Activated gamma-delta T cell (primary cell): Measurements from ENCODE around the gene TSPAN3.

ENCODE experiments used
- DNase-seq: peaks from one replicate; lab custom pipeline; 2025; lab: John Stamatoyannopoulos, UW

Gene TSPAN3

GRCh38 chr15:77084436-77084835 is 13.5 kb upstream of the TSPAN3 start:
- DNase-seq, result no peak

- DNase-seq, result peak; percentile 21
Observed at GRCh38 chr15:77083381-77084160, 12.7 kb upstream of the TSPAN3 start.

GRCh38 chr15:77081971-77082370 is 11.1 kb upstream of the TSPAN3 start:
- no peak for DNase-seq

GRCh38 chr15:77076323-77076915 is 5.5 kb upstream of the TSPAN3 start:
- no peak for DNase-seq

- no peak for DNase-seq
Observed at GRCh38 chr15:77075528-77075927, 4.6 kb upstream of the TSPAN3 start.

GRCh38 chr15:77074350-77074749 is 3.4 kb upstream of the TSPAN3 start:
- DNase-seq, result no peak

- DNase-seq, result no peak
Observed at GRCh38 chr15:77071305-77072223, 655 bp upstream of the TSPAN3 start.

GRCh38 chr15:77070180-77070494 is 772 bp downstream of the TSPAN3 start:
- no peak for DNase-seq

- DNase-seq, result no peak
Observed at GRCh38 chr15:77069521-77070121, 1.3 kb downstream of the TSPAN3 start.

- no peak for DNase-seq
Observed at GRCh38 chr15:77068633-77069032, 2.3 kb downstream of the TSPAN3 start.

GRCh38 chr15:77067691-77068367 is 3.1 kb downstream of the TSPAN3 start:
- no peak for DNase-seq

- no peak for DNase-seq
Observed at GRCh38 chr15:77066971-77067690, 3.8 kb downstream of the TSPAN3 start.

GRCh38 chr15:77064539-77065308 is 6.2 kb downstream of the TSPAN3 start:
- DNase-seq, result no peak

- DNase-seq, result no peak
Observed at GRCh38 chr15:77064063-77064462, 6.8 kb downstream of the TSPAN3 start.

- no peak for DNase-seq
Observed at GRCh38 chr15:77063249-77063648, 7.7 kb downstream of the TSPAN3 start.

GRCh38 chr15:77060546-77060945 is 10.4 kb downstream of the TSPAN3 start:
- DNase-seq, result no peak

GRCh38 chr15:77059786-77060361 is 11.0 kb downstream of the TSPAN3 start:
- DNase-seq, result no peak

GRCh38 chr15:77058468-77058867 is 12.4 kb downstream of the TSPAN3 start:
- no peak for DNase-seq

GRCh38 chr15:77057685-77058084 is 13.2 kb downstream of the TSPAN3 start:
- no peak for DNase-seq

- DNase-seq, result no peak
Observed at GRCh38 chr15:77057072-77057471, 13.8 kb downstream of the TSPAN3 start.
